Measurements from ENCODE around the gene CXorf66. TPM values are rescaled to one million over a fixed set of nuclear protein-coding genes. Genes with fewer than 3 reads are reported as not detected.
"Not testable (repeated sequence)": the region's sequence is repeated elsewhere in the genome, so short reads cannot be mapped to it uniquely, and the experiment has no call there.

The CXorf66 gene
- total RNA-seq, 1 experiment from 2014 or later: not detected

DNA sequence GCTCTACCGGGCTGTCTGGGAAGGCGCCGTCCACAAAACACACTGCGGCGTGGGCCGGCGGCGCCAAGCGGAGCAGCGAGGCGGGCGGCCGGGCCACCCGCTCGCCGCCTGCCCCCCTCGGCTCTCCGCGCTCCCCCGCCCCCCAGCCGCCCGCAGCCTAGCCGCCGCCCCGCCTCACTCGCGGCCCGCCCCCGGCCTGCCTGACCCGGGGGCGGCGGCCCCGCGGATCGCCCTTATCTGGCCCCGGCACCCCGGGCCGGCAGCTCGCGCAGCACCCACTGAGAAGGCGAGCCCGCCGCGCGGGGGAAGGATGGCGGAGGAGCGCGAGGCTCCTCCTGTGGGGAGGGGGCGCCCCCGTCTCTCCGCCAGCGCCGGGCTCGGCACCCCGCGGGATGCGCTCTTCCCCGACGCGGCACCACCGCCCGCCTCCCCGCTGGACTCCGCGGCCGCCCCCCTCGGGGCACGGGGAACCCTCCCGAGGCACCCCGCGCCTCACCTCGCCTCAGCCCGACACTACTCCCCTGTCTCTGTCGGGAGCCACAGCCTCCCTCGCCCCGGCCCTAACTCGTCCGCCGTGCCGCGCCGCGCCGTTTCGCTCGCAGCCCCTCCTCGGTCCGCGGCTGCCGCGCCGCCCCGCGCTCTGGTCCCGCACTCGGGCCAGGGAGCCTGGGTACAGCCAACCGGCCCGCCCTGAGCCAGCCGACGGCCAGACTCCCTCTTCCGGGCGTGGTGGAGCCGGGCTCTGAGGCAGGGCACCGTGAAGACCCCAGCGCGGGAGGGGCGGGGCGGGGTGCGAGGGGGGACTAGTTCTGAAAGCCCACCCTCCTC lies 33.0 kb downstream of the CXorf66 start:
- DNase-seq: peak; percentile 53
- H3K27me3 ChIP-seq: no peaks in the 10 kb centered on the region
- no peaks in the 10 kb centered on the region for H3K36me3 ChIP-seq
- H3K9me3 ChIP-seq: no peaks in the 10 kb centered on the region
- peak overlapping the region; percentile 73 for H3K4me3 ChIP-seq

DNA sequence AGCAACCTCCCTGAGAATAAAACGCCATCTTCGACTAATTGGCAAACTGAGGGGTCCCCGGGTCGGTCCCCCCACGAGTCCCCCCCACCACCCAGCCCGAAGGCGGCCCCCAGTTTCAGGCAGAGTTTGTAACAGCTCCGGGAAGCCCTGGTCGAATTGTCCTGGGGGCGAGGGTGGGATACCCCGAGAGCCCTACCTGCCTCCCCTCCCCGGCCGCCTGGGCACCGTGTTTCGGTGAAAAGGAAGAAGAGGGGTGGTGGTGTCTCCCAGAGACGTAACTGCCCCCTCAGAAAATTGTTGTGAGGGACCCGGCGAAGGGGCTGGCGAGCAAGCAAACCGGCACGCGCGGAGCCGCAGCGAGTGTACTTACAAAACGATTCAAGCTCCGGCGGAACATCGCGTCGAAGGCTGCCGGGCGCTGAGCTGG lies 33.7 kb downstream of the CXorf66 start:
- no peak for DNase-seq
- H3K36me3 ChIP-seq: no peaks in the 10 kb centered on the region
- H3K4me3 ChIP-seq: peak overlapping the region; percentile 73
- H3K9me3 ChIP-seq: no peaks in the 10 kb centered on the region
- H3K27me3 ChIP-seq: no peaks in the 10 kb centered on the region

DNA sequence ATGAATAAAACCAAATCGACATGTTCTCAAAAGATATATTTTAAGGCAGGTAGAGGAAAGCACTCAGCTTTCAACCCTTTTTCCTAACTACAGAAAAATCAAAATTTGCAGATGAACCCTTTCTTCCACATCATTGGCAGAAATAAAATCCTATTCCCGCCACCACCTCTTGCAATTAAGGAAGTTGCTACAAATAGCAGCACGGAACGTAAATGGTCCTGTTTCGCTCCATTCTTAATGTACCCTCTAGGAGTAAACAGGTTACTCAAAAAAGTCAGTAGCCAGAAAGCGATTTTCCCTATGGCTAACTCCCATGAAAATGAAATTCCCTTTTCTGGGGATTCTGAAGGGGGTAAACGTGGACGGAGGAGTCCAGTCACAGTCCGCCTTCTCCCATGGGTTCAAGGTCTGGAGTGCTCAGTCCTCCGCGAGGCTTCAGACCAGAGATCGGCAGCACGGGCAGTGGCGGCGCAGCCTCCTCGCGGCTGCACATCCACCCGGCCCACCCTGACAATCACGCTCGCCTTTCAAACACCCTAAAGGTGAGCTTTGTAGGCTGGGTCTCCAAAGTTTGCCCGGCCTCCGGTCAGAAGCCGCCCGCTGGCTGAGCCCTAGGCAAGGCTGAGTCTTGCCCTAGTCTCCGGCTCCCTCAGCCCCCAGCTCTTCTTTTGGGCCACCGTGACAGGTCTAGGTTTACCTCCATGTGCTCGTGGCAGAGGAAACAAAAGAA lies 34.2 kb downstream of the CXorf66 start:
- H3K4me3 ChIP-seq: peak overlapping the region; percentile 73
- H3K36me3 ChIP-seq: no peaks in the 10 kb centered on the region
- DNase-seq: peak; percentile 27
- H3K9me3 ChIP-seq: no peaks in the 10 kb centered on the region
- no peaks in the 10 kb centered on the region for H3K27me3 ChIP-seq

DNA sequence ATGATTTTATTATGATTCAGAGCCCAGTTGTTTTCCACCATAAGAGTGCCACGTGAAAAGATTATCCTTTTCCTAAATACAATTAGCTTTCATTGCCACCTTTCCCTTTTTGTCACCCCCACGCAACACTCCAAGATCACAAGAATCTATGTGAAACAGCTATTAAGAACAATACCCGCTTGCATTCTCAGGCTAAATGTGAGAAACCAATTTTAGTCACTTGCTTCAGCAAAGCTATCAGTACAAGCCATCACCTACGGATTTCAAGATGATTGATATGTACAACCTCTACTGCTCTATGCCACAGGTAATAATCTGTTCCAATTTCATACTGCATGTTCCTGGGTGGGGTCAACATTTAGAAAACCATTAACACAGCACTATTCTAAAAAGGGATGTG lies 34.9 kb downstream of the CXorf66 start:
- Histone ChIP-seq H3K4me3 (peak overlapping the region; percentile 73), H3K27me3 (no peaks in the 10 kb centered on the region), H3K36me3 (no peaks in the 10 kb centered on the region), H3K9me3 (no peaks in the 10 kb centered on the region)
- no peak for DNase-seq

DNA sequence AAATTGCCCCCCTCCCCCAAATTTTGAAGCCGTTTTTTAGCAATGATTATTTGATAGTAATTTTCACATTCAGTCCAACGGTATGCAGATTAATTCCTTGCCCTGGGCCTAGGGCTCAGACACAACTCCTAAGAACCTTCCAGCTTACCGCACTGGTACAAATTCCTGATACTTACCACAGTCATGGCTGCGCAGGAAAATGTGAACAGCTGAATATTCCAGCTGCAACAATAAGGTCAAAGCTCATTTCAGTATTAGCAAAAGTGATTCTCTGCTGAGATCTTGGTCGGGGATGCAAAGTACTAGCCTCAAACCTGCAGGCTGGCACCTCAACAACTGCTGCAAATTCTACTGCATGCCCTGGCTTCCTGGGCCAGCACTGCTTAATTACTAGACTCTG lies 35.4 kb downstream of the CXorf66 start:
- no peaks in the 10 kb centered on the region for H3K36me3 ChIP-seq
- no peaks in the 10 kb centered on the region for H3K27me3 ChIP-seq
- peak overlapping the region; percentile 73 for H3K4me3 ChIP-seq
- no peak for DNase-seq
- H3K9me3 ChIP-seq: no peaks in the 10 kb centered on the region

DNA sequence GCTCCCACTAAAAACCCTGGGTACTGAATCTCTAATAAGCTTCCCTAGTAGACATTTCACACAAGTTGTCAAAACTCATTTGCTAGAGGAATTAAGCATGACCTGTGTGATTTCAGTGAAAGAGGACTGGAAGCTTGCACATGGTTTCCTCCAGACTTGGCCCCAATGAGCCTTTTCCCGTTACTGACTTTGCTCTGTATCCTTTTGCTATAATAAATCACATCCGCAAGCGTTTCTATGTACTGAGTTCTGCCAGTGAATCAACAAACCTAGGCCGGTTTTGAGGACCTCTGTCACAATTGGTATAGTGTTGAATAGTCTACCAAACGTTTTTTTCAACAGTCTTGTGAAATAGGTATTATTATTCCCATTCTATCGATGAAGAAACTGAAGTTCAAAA lies 40.6 kb downstream of the CXorf66 start:
- Histone ChIP-seq H3K9me3 (no peaks in the 10 kb centered on the region), H3K27me3 (no peaks in the 10 kb centered on the region), H3K4me3 (no peak overlapping the region), H3K36me3 (no peaks in the 10 kb centered on the region)
- no peak for DNase-seq

DNA sequence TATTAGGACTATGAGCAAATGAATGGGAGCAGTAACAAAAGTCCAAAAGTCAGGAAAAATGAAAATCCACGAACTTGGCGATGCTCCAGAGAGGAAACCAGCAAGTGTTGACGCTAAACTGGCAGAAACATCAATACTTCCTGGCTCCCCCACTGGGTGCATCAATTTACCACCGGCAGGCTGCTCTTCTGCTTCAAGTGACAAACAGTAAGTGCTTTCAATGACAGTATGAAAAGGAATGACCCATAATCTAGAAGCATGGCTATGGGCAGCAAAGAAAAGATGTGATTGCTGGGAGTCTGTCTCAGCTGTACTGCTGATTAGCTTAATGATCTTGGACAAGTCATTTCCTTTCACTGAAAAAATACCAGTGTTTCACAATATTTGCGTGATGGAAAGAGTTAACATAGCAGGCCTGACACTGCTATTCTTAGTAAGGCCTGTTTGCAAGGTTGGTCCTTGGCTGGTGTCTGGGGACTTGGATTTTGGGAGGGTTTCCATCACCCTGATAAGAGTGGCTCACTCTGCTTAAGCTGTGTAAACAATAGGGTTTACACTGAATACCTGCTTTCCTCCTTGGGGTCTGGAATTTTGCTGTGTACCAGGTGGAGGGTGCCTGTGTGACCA lies 41.1 kb downstream of the CXorf66 start:
- Histone ChIP-seq H3K9me3 (no peaks in the 10 kb centered on the region), H3K4me3 (no peak overlapping the region), H3K27me3 (no peaks in the 10 kb centered on the region), H3K36me3 (no peaks in the 10 kb centered on the region)
- DNase-seq: no peak

DNA sequence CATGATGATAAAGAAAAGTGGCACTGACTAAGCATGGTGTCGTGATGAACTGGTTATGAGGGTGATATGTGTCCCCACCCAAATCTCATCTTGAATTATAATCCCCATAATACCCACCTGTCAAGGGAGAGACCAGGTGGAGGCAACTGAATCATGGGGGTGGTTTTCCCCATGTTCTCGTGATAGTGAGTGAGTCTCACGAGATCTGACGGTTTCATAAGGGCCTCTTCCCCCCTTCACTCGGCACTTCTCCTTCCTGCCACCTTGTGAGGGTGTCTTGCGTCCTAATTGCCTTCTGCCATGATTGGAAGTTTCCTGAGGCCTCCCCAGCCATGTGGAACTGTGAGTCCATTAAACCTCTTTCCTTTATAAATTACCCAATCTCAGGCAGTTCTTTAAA lies 44.2 kb downstream of the CXorf66 start:
- not testable (repeated sequence) for H3K36me3 ChIP-seq, DNase-seq, H3K4me3 ChIP-seq, H3K9me3 ChIP-seq, H3K27me3 ChIP-seq

DNA sequence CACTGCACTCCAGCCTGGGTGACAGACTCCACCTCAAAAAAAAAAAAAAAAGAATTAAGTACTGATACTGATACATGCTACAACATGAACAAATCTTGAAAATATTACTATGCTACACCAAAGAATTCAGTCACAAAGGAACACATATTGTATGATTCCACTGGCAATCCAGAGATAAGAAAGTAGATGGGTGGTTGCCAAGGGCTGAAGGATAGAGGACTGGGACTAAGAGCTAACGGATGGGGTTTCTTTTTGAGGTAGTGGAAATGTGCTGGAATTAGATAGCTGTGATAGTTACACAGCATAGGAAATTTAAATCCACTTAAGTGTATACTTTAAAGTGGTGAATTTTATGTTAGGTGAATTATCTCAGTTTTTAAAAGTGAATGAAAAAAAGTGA lies 45.0 kb downstream of the CXorf66 start:
- Histone ChIP-seq H3K4me3 (no peak overlapping the region), H3K9me3 (no peaks in the 10 kb centered on the region), H3K27me3 (no peaks in the 10 kb centered on the region), H3K36me3 (no peaks in the 10 kb centered on the region)
- no peak for DNase-seq

DNA sequence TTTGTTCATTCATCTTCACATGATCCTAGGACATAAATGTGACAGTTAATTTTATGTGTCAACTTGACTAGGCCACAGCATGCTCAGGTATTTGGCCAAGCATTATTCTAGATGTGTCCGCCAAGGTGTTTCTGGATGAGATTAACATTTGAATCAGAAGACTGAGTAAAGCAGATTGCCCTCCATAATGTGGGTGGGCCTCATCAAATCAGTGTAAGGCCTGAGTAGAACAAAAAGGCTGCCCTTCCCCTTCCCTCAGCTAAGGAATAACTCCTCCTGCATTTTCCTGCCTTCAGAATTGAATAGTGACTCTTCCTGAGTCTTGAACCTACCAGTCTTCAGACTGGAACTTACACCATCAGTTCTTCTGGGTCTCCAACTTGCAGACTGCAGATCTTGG lies 50.9 kb downstream of the CXorf66 start:
- H3K27me3 ChIP-seq: no peaks in the 10 kb centered on the region
- H3K9me3 ChIP-seq: no peaks in the 10 kb centered on the region
- H3K4me3 ChIP-seq: no peak overlapping the region
- DNase-seq: no peak
- no peaks in the 10 kb centered on the region for H3K36me3 ChIP-seq

DNA sequence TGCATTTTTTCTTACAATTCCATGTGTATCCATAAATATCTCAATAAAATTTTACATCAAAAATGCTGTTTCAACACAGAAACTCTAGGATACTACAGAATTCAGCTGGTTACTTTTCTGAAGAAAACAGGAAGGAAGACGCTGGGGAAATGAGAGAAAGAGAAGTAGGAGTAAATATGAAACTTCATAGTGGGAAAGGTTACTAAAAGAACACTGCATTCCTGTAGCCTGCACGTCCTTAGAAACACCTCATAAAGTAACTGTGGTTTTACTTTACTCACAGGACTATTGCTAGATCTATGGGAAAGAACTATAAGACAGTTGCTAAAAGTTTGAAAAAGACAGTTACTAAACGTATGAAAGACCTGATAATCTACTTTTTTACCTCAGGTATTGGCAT lies 55.6 kb downstream of the CXorf66 start:
- Histone ChIP-seq H3K36me3 (no peaks in the 10 kb centered on the region), H3K9me3 (no peaks in the 10 kb centered on the region), H3K27me3 (no peaks in the 10 kb centered on the region), H3K4me3 (no peak overlapping the region)
- no peak for DNase-seq

DNA sequence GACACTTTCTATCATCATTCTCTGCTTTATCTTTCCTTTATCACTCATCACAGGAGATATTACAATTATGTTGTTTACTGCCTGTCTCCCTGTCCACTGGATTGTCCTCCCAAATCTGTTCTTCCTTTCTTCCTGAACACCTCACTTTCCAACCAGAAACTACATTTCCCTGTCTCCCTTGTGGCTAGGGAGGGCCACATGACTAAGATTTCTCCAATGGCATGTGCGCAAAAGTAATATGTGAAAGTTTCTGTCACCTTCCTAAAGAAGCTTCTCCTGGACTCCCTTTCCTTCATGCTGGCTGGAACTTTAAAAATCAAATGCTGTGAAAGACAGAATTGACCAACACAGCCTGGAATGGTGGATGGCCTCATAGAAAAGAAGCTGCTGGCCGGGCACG lies 58.2 kb downstream of the CXorf66 start:
- Histone ChIP-seq H3K27me3 (no peaks in the 10 kb centered on the region), H3K9me3 (no peaks in the 10 kb centered on the region), H3K36me3 (no peaks in the 10 kb centered on the region), H3K4me3 (no peak overlapping the region)
- DNase-seq: no peak

DNA sequence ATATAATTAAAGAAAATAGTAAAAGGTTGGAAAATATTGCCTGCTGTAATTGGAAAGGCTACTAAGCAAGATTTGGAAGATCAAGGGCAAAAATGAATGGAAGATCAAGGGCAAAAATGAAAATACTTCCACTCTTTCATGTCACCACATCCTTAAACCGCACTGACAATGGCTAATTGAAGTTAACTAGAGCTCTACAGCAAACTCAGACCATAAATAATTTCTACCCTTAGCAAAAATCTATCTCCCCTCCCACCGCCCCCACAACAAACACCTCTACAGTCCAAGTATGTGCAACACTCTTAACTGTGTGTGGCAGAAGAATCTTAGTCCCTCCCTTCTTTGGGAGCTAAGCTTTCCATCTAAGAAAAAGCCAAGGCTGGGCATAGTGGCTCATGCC lies 59.6 kb downstream of the CXorf66 start:
- H3K27me3 ChIP-seq: no peaks in the 10 kb centered on the region
- H3K4me3 ChIP-seq: no peak overlapping the region
- no peaks in the 10 kb centered on the region for H3K36me3 ChIP-seq
- H3K9me3 ChIP-seq: no peaks in the 10 kb centered on the region
- no peak for DNase-seq

Other genes starting within 250 kb of the CXorf66 start
- gene ATP11C, start 32.5 kb downstream of the CXorf66 start, total RNA-seq (2014; rRNA removed; shearing (Covaris generic); ENCODE audit: low replicate concordance): 33.0 and 38.2 TPM in 2 replicates